HepG2 (cell line): ENCODE data around the gene TMEM269. TPM values are rescaled to one million over a fixed set of nuclear protein-coding genes. Genes with fewer than 3 reads are reported as not detected.

ENCODE experiments used
- BRD4 ChIP-seq: sonication (generic); formaldehyde crosslinking; IDR thresholded peaks from 2 replicates; pipeline ENCODE4 v1.4.0; 2020; ENCODE audit warnings: missing genetic modification reagents
- CENPBD1 ChIP-seq: sonication (generic); formaldehyde crosslinking; IDR thresholded peaks from 2 replicates; pipeline ENCODE4 v1.8.0; 2022; ENCODE audit warnings: missing genetic modification reagents, low read depth, mild to moderate bottlenecking, borderline replicate concordance
- ESRRA ChIP-seq: sonication (generic); formaldehyde crosslinking; IDR thresholded peaks from 2 replicates; pipeline ENCODE4 v1.5.1; 2020; ENCODE audit warnings: mild to moderate bottlenecking, low read depth, missing genetic modification reagents
- GRHL1 ChIP-seq: sonication (generic); formaldehyde crosslinking; conservative IDR thresholded peaks from 2 replicates; pipeline ENCODE4 v1.8.0; 2022; ENCODE audit warnings: missing genetic modification reagents
- PRDM15 ChIP-seq: sonication (generic); formaldehyde crosslinking; IDR thresholded peaks from 2 replicates; pipeline ENCODE4 v1.4.0; 2020; ENCODE audit warnings: missing genetic modification reagents
- SP4 ChIP-seq: sonication (generic); formaldehyde crosslinking; IDR thresholded peaks from 2 replicates; pipeline ENCODE4 v1.8.1; 2023; ENCODE audit warnings: mild to moderate bottlenecking, missing genetic modification reagents
- ZBTB3 ChIP-seq: sonication (generic); formaldehyde crosslinking; IDR thresholded peaks from 2 replicates; pipeline ENCODE4 v1.4.0; 2020; ENCODE audit warnings: low read depth, mild to moderate bottlenecking, moderate library complexity, missing genetic modification reagents, borderline replicate concordance
- ZNF225 ChIP-seq: sonication (generic); formaldehyde crosslinking; IDR thresholded peaks from 2 replicates; pipeline ENCODE4 v1.4.0; 2020; ENCODE audit warnings: mild to moderate bottlenecking, missing genetic modification reagents
- ZNF235 ChIP-seq: sonication (generic); formaldehyde crosslinking; IDR thresholded peaks from 2 replicates; pipeline ENCODE4 v1.8.1; 2023; ENCODE audit warnings: mild to moderate bottlenecking, missing genetic modification reagents, borderline replicate concordance
- ZNF331 ChIP-seq: sonication (generic); formaldehyde crosslinking; IDR thresholded peaks from 2 replicates; pipeline ENCODE4 v1.4.0; 2020; ENCODE audit warnings: missing genetic modification reagents
- ZNF354B ChIP-seq: sonication (generic); formaldehyde crosslinking; IDR thresholded peaks from 2 replicates; pipeline ENCODE4 v1.8.0; 2022; ENCODE audit warnings: mild to moderate bottlenecking, missing genetic modification reagents
- ZNF570 ChIP-seq: sonication (generic); formaldehyde crosslinking; IDR thresholded peaks from 2 replicates; pipeline ENCODE4 v1.4.0; 2020; ENCODE audit warnings: mild to moderate bottlenecking, missing genetic modification reagents, borderline replicate concordance
- ZNF572 ChIP-seq: sonication (generic); formaldehyde crosslinking; IDR thresholded peaks from 2 replicates; pipeline ENCODE4 v1.5.1; 2020; ENCODE audit warnings: mild to moderate bottlenecking, missing genetic modification reagents
- ZNF710 ChIP-seq: sonication (generic); formaldehyde crosslinking; IDR thresholded peaks from 2 replicates; pipeline ENCODE4 v1.5.0; 2020; ENCODE audit warnings: mild to moderate bottlenecking, missing genetic modification reagents, borderline replicate concordance
- ZNF746 ChIP-seq: sonication (generic); formaldehyde crosslinking; IDR thresholded peaks from 2 replicates; pipeline ENCODE4 v1.8.0; 2022; ENCODE audit warnings: mild to moderate bottlenecking, missing genetic modification reagents
- ZNF781 ChIP-seq: sonication (generic); formaldehyde crosslinking; IDR thresholded peaks from 2 replicates; pipeline ENCODE4 v1.5.1; 2020; ENCODE audit warnings: borderline replicate concordance, mild to moderate bottlenecking, missing genetic modification reagents; ENCODE audit errors: not compliant biosample characterization
- polyA plus RNA-seq, 8 experiments: library from polyadenylated mRNA; depleted of rRNA in 3 of 8; stranded (reverse) in 7 of 8; unstranded in 1 of 8; fragments of >200 nt; fragmentation: Illumina TruSeq in 4 of 8; extraction: Trizol in 4 of 8; gene quantifications; 2 replicates each; pipeline versions ENCODE4 v1.2.1 to v1.2.3, GENCODE V29; 2011 to 2016; ENCODE audit warnings: low read depth in 4 of 8, missing spikeins in 1 of 8, mixed read lengths in 1 of 8; ENCODE audit not compliant: insufficient read depth in 1 of 8
- total RNA-seq, 5 experiments: library from RNA; depleted of rRNA; stranded (reverse); fragments of >200 nt; fragmentation: Illumina TruSeq; extraction: Trizol; gene quantifications; 2 replicates each; pipeline ENCODE4 v1.2.3, GENCODE V29; 2016; ENCODE audit warnings: low read depth in 1 of 5
- TF ChIP-seq, protein P1 (sequence below): IDR thresholded peaks from 2 replicates; pipeline ENCODE4 v1.6.1; 2018; ENCODE audit warnings: missing genetic modification reagents

The TMEM269 gene
- total and polyA plus RNA-seq, 2 of the 13 experiments (the other 11 are each of a cell fraction or from before 2014, with no cell fraction given): 0.15 to 0.21 TPM

DNA sequence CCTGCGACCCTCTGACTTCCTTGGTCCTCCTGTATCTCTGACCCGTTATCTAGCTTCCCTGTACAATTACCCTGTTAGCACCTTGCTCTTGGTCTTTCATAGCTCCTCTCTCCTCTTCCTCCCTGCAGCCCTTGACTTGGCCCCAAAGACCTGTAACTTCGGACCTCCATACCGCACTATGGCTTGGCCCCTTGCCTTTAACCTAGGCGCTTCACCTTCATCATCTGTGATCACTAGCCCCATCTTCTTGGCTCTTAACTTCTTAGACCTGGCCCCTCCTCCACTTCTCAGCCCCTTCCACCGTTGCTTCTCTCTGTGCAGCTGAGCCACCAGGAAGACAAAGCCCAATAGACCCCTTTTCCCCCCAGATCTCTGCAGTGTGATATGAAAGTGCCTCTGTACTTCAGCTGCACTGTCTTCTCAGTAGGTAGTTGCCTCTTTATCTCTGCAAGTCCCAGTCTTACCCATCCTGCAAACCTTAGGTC is 62.4 kb downstream of the TMEM269 start (continued):
- TF ChIP-seq PRDM15 (CRISPR knock-in tag) (no peak), ZNF781 (CRISPR knock-in tag) (no peak), ZNF570 (0 out of 2 replicates have a peak, but pooled peaks have one; percentile 19), CENPBD1 (no peak; the same call in 1 of the 2 replicates), ZNF225 (no peak), ESRRA (CRISPR knock-in tag) (no peak), ZNF331 (CRISPR knock-in tag) (no peak), SP4 (CRISPR knock-in tag) (no peak), ZNF710 (no peak), ZNF354B (0 out of 2 replicates have a peak, but pooled peaks have one; percentile 18), ZNF746 (CRISPR knock-in tag) (0 out of 2 replicates have a peak, but pooled peaks have one; percentile 2), BRD4 (CRISPR knock-in tag) (no peak), GRHL1 (CRISPR knock-in tag) (no peak), ZNF235 (CRISPR knock-in tag) (0 out of 2 replicates have a peak, but pooled peaks have one; percentile 29), ZBTB3 (CRISPR knock-in tag) (no peak), ZNF572 (CRISPR knock-in tag) (no peak)
- TF ChIP-seq, protein P1, sequence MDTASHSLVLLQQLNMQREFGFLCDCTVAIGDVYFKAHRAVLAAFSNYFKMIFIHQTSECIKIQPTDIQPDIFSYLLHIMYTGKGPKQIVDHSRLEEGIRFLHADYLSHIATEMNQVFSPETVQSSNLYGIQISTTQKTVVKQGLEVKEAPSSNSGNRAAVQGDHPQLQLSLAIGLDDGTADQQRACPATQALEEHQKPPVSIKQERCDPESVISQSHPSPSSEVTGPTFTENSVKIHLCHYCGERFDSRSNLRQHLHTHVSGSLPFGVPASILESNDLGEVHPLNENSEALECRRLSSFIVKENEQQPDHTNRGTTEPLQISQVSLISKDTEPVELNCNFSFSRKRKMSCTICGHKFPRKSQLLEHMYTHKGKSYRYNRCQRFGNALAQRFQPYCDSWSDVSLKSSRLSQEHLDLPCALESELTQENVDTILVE (CRISPR knock-in tag): no peak
